HCT116 (cell line): ENCODE measurements around the gene PPP1R16B.

Experiments used
- CBX3 ChIP-seq: IDR thresholded peaks from 2 replicates; pipeline ENCODE4 v1.6.1; 2012; ENCODE audit warnings: low read depth
- ELF1 ChIP-seq: IDR thresholded peaks from 2 replicates; pipeline ENCODE4 v1.6.1; 2012; ENCODE audit warnings: low read depth, borderline replicate concordance
- EZH2 ChIP-seq: fragments of 200-600 bp; sonication (generic); IDR thresholded peaks from 2 replicates; pipeline ENCODE4 v1.6.1; 2017; ENCODE audit warnings: antibody characterized with exemption, mixed run types
- JUND ChIP-seq: IDR thresholded peaks from 2 replicates; pipeline ENCODE4 v1.6.1; 2012
- POLR2A ChIP-seq: IDR thresholded peaks from 2 replicates; pipeline ENCODE4 v1.7.0; 2011; ENCODE audit warnings: borderline replicate concordance; ENCODE audit not compliant: insufficient read depth, insufficient read length; ENCODE audit errors: extremely low read depth
- POLR2AphosphoS5 ChIP-seq: IDR thresholded peaks from 2 replicates; pipeline ENCODE4 v1.6.1; 2011; ENCODE audit warnings: mild to moderate bottlenecking, low read depth, low read length, moderate library complexity
- RAD21 ChIP-seq: IDR thresholded peaks from 2 replicates; pipeline ENCODE4 v1.6.1; 2012; ENCODE audit warnings: low read depth, mild to moderate bottlenecking
- REST ChIP-seq: IDR thresholded peaks from 2 replicates; pipeline ENCODE4 v1.6.1; 2012; ENCODE audit warnings: low read depth
- SP1 ChIP-seq: IDR thresholded peaks from 2 replicates; pipeline ENCODE4 v1.6.1; 2012; ENCODE audit warnings: low read depth
- TF ChIP-seq, protein P1 (sequence below), 3 experiments: fragments of 200-600 bp in 1 of 3; sonication (generic) in 1 of 3; IDR thresholded peaks in 2 of 3; conservative IDR thresholded peaks in 1 of 3; 2 replicates each; pipeline ENCODE4 v1.5.1; 2012 to 2017; ENCODE audit warnings: low read depth in 2 of 3, low read length in 2 of 3, antibody characterized with exemption in 1 of 3, borderline replicate concordance in 1 of 3, control low read depth in 1 of 3, mild to moderate bottlenecking in 1 of 3, mixed read lengths in 1 of 3, mixed run types in 1 of 3, moderate library complexity in 1 of 3; ENCODE audit not compliant: insufficient read depth in 1 of 3
- TF ChIP-seq, protein P2 (sequence below): IDR thresholded peaks from 2 replicates; pipeline ENCODE4 v1.6.1; 2012
- TF ChIP-seq, protein P3 (sequence below): IDR thresholded peaks from 2 replicates; pipeline ENCODE4 v1.6.1; 2011; ENCODE audit warnings: mild to moderate bottlenecking, low read length, moderate library complexity; ENCODE audit not compliant: insufficient replicate concordance; ENCODE audit errors: extremely low read depth

GRCh38 chr20:38941726-38942389, 136.4 kb downstream of the PPP1R16B start:
- TF ChIP-seq, protein P1, sequence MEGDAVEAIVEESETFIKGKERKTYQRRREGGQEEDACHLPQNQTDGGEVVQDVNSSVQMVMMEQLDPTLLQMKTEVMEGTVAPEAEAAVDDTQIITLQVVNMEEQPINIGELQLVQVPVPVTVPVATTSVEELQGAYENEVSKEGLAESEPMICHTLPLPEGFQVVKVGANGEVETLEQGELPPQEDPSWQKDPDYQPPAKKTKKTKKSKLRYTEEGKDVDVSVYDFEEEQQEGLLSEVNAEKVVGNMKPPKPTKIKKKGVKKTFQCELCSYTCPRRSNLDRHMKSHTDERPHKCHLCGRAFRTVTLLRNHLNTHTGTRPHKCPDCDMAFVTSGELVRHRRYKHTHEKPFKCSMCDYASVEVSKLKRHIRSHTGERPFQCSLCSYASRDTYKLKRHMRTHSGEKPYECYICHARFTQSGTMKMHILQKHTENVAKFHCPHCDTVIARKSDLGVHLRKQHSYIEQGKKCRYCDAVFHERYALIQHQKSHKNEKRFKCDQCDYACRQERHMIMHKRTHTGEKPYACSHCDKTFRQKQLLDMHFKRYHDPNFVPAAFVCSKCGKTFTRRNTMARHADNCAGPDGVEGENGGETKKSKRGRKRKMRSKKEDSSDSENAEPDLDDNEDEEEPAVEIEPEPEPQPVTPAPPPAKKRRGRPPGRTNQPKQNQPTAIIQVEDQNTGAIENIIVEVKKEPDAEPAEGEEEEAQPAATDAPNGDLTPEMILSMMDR (IDR thresholded peaks at IDR 0.05 in 2 of 3, conservative IDR thresholded peaks at IDR 0.05 in 1 of 3; ENCODE audit: borderline replicate concordance in 1 of 3, insufficient read depth in 1 of 3, low read depth in 2 of 3, low read length in 2 of 3) = peak in 2 of 3 experiments; percentile 16 to 33; a peak in 3 of 6 replicates
- TF ChIP-seq, protein P2, sequence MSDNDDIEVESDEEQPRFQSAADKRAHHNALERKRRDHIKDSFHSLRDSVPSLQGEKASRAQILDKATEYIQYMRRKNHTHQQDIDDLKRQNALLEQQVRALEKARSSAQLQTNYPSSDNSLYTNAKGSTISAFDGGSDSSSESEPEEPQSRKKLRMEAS = no peak
- TF ChIP-seq JUND = no peak
- no peak for TF ChIP-seq CBX3
- no peak for TF ChIP-seq POLR2A
- TF ChIP-seq REST = no peak
- TF ChIP-seq EZH2 = no peak
- no peak for TF ChIP-seq SP1
- no peak for TF ChIP-seq POLR2AphosphoS5
- TF ChIP-seq, protein P3, sequence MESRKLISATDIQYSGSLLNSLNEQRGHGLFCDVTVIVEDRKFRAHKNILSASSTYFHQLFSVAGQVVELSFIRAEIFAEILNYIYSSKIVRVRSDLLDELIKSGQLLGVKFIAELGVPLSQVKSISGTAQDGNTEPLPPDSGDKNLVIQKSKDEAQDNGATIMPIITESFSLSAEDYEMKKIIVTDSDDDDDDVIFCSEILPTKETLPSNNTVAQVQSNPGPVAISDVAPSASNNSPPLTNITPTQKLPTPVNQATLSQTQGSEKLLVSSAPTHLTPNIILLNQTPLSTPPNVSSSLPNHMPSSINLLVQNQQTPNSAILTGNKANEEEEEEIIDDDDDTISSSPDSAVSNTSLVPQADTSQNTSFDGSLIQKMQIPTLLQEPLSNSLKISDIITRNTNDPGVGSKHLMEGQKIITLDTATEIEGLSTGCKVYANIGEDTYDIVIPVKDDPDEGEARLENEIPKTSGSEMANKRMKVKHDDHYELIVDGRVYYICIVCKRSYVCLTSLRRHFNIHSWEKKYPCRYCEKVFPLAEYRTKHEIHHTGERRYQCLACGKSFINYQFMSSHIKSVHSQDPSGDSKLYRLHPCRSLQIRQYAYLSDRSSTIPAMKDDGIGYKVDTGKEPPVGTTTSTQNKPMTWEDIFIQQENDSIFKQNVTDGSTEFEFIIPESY = no peak
- no peak for TF ChIP-seq ELF1
- no peak for TF ChIP-seq RAD21
